ENCODE data around the gene FUCA2.

DNA sequence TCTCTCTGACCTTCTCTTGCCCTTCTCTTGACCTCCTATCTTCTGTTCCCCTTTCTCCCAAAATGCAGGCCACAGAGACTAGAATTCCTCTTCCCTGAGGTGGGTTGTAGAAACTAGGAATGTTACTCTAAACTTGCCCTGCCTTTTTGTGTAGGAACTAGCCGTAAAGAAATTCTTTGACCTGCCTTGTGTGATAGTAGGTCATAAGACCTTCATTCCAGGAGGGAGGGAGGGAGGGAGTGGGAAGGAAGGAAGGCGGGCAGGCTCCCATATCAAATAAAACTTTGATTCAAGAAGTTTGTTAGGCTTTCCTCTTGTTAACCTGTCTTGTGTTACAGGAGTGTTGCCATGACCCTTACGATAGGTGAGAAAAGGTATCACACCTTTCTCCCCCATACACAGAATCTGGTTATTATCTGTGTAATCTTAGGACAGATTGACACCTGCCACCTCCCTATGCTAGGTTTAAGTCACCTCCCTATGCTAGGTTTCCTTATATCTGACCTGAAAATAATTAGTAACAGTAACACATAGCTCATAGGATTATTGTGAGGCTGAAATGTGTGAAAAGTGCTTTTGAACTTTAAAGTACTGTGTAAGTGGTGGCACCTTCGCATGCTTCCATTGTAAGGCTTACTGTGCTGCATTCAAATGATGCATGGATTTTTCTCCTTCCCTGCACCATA is 32.6 kb upstream of the FUCA2 start:
- TF ChIP-seq, protein P1, sequence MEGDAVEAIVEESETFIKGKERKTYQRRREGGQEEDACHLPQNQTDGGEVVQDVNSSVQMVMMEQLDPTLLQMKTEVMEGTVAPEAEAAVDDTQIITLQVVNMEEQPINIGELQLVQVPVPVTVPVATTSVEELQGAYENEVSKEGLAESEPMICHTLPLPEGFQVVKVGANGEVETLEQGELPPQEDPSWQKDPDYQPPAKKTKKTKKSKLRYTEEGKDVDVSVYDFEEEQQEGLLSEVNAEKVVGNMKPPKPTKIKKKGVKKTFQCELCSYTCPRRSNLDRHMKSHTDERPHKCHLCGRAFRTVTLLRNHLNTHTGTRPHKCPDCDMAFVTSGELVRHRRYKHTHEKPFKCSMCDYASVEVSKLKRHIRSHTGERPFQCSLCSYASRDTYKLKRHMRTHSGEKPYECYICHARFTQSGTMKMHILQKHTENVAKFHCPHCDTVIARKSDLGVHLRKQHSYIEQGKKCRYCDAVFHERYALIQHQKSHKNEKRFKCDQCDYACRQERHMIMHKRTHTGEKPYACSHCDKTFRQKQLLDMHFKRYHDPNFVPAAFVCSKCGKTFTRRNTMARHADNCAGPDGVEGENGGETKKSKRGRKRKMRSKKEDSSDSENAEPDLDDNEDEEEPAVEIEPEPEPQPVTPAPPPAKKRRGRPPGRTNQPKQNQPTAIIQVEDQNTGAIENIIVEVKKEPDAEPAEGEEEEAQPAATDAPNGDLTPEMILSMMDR (IDR thresholded peaks at IDR 0.05; ENCODE audit: low read depth, low read length) = no peak
- no peak for TF ChIP-seq EZH2phosphoT487 (IDR thresholded peaks at IDR 0.05; ENCODE audit: low read depth)
